SK-N-SH treated with all-trans-retinoic acid at 6 μM for 48 hours (cell line): ENCODE measurements around the gene FNDC11.

Experiments
- ARNTL ChIP-seq: fragments of 450-650 bp; formaldehyde crosslinking; IDR thresholded peaks from 2 replicates; pipeline ENCODE4 v1.5.0; 2020; ENCODE audit warnings: low read depth, mild to moderate bottlenecking, moderate library complexity, borderline replicate concordance
- BACH2 ChIP-seq: fragments of 250-450 bp; sonication (Bioruptor Pico); IDR thresholded peaks from 2 replicates; pipeline ENCODE4 v1.9.0; 2021; ENCODE audit warnings: mild to moderate bottlenecking, borderline replicate concordance
- CSDC2 ChIP-seq: fragments of 250-450 bp; sonication (Bioruptor Pico); IDR thresholded peaks from 2 replicates; pipeline ENCODE4 v1.5.0; 2020; ENCODE audit warnings: mild to moderate bottlenecking, moderate library complexity
- RARB ChIP-seq: fragments of 250-450 bp; sonication (Bioruptor Pico); IDR thresholded peaks from 2 replicates; pipeline ENCODE4 v1.8.0; 2021; ENCODE audit warnings: mild to moderate bottlenecking, moderate library complexity
- TCF4 ChIP-seq: fragments of 250-450 bp; sonication (Bioruptor Pico); IDR thresholded peaks from 2 replicates; pipeline ENCODE4 v1.8.0; 2021; ENCODE audit warnings: mild to moderate bottlenecking, moderate library complexity, borderline replicate concordance
- ZFP3 ChIP-seq: fragments of 250-450 bp; sonication (Bioruptor Pico); IDR thresholded peaks from 2 replicates; pipeline ENCODE4 v1.5.0; 2020; ENCODE audit warnings: mild to moderate bottlenecking, moderate library complexity
- ZFP30 ChIP-seq: fragments of 450-650 bp; formaldehyde crosslinking; IDR thresholded peaks from 2 replicates; pipeline ENCODE4 v1.5.0; 2022; ENCODE audit warnings: mild to moderate bottlenecking, moderate library complexity
- ZNF565 ChIP-seq: fragments of 450-650 bp; formaldehyde crosslinking; conservative IDR thresholded peaks from 2 replicates; pipeline ENCODE4 v1.5.0; 2020; ENCODE audit warnings: low read depth, mild to moderate bottlenecking, moderate library complexity
- ZNF70 ChIP-seq: fragments of 450-650 bp; formaldehyde crosslinking; IDR thresholded peaks from 2 replicates; pipeline ENCODE4 v1.5.0; 2020; ENCODE audit warnings: mild to moderate bottlenecking, moderate library complexity
- ZNF8 ChIP-seq: fragments of 450-650 bp; formaldehyde crosslinking; IDR thresholded peaks from 2 replicates; pipeline ENCODE4 v1.5.0; 2020; ENCODE audit warnings: mild to moderate bottlenecking, moderate library complexity
- TF ChIP-seq, protein P1 (sequence below): fragments of 250-450 bp; sonication (Bioruptor Pico); IDR thresholded peaks from 2 replicates; pipeline ENCODE4 v1.5.1; 2021; ENCODE audit warnings: mild to moderate bottlenecking, moderate library complexity
- TF ChIP-seq, protein P2 (sequence below): fragments of 250-450 bp; sonication (Bioruptor Pico); IDR thresholded peaks from 2 replicates; pipeline ENCODE4 v1.8.0; 2020; ENCODE audit warnings: mild to moderate bottlenecking, moderate library complexity, borderline replicate concordance
- TF ChIP-seq, protein P3 (sequence below): fragments of 250-450 bp; sonication (Bioruptor Pico); IDR thresholded peaks from 2 replicates; pipeline ENCODE4 v1.5.0; 2020; ENCODE audit warnings: mild to moderate bottlenecking, moderate library complexity

DNA sequence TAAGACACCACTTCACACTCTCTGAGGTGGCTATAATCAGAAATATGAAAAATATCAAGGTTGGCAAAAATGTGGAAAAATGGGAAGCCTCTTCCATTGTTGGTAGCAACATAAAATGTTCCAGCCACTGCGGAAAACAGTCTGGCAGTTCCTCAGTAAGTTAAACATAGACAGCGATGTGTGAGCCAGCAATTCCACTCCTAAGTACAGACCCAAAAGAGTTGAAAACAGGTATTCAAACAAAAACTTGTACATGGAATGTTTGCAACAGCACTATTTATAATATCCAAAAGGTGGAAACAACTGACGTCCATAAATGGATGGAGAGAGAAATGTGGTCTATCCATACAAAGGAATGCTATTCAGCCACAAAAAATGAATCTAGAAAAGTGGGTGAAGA, 40.8 kb upstream of the FNDC11 start:
- TF ChIP-seq ZNF565 (CRISPR knock-in tag) (no peak), BACH2 (CRISPR knock-in tag) (no peak), ARNTL (CRISPR knock-in tag) (no peak), ZFP3 (CRISPR knock-in tag) (no peak), TCF4 (no peak), RARB (CRISPR knock-in tag) (no peak), ZNF8 (CRISPR knock-in tag) (no peak), ZFP30 (CRISPR knock-in tag) (no peak), CSDC2 (CRISPR knock-in tag) (no peak), ZNF70 (CRISPR knock-in tag) (no peak)
- TF ChIP-seq, protein P1, sequence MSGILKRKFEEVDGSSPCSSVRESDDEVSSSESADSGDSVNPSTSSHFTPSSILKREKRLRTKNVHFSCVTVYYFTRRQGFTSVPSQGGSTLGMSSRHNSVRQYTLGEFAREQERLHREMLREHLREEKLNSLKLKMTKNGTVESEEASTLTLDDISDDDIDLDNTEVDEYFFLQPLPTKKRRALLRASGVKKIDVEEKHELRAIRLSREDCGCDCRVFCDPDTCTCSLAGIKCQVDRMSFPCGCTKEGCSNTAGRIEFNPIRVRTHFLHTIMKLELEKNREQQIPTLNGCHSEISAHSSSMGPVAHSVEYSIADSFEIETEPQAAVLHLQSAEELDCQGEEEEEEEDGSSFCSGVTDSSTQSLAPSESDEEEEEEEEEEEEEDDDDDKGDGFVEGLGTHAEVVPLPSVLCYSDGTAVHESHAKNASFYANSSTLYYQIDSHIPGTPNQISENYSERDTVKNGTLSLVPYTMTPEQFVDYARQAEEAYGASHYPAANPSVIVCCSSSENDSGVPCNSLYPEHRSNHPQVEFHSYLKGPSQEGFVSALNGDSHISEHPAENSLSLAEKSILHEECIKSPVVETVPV, result no peak
- TF ChIP-seq, protein P2, sequence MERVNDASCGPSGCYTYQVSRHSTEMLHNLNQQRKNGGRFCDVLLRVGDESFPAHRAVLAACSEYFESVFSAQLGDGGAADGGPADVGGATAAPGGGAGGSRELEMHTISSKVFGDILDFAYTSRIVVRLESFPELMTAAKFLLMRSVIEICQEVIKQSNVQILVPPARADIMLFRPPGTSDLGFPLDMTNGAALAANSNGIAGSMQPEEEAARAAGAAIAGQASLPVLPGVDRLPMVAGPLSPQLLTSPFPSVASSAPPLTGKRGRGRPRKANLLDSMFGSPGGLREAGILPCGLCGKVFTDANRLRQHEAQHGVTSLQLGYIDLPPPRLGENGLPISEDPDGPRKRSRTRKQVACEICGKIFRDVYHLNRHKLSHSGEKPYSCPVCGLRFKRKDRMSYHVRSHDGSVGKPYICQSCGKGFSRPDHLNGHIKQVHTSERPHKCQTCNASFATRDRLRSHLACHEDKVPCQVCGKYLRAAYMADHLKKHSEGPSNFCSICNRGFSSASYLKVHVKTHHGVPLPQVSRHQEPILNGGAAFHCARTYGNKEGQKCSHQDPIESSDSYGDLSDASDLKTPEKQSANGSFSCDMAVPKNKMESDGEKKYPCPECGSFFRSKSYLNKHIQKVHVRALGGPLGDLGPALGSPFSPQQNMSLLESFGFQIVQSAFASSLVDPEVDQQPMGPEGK, result no peak
- TF ChIP-seq, protein P3, sequence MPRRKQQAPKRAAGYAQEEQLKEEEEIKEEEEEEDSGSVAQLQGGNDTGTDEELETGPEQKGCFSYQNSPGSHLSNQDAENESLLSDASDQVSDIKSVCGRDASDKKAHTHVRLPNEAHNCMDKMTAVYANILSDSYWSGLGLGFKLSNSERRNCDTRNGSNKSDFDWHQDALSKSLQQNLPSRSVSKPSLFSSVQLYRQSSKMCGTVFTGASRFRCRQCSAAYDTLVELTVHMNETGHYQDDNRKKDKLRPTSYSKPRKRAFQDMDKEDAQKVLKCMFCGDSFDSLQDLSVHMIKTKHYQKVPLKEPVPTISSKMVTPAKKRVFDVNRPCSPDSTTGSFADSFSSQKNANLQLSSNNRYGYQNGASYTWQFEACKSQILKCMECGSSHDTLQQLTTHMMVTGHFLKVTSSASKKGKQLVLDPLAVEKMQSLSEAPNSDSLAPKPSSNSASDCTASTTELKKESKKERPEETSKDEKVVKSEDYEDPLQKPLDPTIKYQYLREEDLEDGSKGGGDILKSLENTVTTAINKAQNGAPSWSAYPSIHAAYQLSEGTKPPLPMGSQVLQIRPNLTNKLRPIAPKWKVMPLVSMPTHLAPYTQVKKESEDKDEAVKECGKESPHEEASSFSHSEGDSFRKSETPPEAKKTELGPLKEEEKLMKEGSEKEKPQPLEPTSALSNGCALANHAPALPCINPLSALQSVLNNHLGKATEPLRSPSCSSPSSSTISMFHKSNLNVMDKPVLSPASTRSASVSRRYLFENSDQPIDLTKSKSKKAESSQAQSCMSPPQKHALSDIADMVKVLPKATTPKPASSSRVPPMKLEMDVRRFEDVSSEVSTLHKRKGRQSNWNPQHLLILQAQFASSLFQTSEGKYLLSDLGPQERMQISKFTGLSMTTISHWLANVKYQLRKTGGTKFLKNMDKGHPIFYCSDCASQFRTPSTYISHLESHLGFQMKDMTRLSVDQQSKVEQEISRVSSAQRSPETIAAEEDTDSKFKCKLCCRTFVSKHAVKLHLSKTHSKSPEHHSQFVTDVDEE (CRISPR knock-in tag), result no peak
